Fibroblast of the conjunctiva (primary cell): Measurements from ENCODE around the gene HELQ.
"Not testable (repeated sequence)": the region's sequence is repeated elsewhere in the genome, so short reads cannot be mapped to it uniquely, and the experiment has no call there.

Source experiments
- DNase-seq: peaks from one replicate; pipeline ENCODE4 v3.0.0-alpha.2; 2010; ENCODE audit warnings: low read depth

HELQ gene, protein sequence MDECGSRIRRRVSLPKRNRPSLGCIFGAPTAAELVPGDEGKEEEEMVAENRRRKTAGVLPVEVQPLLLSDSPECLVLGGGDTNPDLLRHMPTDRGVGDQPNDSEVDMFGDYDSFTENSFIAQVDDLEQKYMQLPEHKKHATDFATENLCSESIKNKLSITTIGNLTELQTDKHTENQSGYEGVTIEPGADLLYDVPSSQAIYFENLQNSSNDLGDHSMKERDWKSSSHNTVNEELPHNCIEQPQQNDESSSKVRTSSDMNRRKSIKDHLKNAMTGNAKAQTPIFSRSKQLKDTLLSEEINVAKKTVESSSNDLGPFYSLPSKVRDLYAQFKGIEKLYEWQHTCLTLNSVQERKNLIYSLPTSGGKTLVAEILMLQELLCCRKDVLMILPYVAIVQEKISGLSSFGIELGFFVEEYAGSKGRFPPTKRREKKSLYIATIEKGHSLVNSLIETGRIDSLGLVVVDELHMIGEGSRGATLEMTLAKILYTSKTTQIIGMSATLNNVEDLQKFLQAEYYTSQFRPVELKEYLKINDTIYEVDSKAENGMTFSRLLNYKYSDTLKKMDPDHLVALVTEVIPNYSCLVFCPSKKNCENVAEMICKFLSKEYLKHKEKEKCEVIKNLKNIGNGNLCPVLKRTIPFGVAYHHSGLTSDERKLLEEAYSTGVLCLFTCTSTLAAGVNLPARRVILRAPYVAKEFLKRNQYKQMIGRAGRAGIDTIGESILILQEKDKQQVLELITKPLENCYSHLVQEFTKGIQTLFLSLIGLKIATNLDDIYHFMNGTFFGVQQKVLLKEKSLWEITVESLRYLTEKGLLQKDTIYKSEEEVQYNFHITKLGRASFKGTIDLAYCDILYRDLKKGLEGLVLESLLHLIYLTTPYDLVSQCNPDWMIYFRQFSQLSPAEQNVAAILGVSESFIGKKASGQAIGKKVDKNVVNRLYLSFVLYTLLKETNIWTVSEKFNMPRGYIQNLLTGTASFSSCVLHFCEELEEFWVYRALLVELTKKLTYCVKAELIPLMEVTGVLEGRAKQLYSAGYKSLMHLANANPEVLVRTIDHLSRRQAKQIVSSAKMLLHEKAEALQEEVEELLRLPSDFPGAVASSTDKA

GRCh38 chr4:83455281-83456183, at the start of gene HELQ, which contains the start of gene MRPS18C:
TSS of gene HELQ (minus strand) at chr4:83455823. CDS start at chr4:83455693, 130 bp downstream.
TSS of gene MRPS18C (plus strand) at chr4:83456058. CDS start at chr4:83456078, 20 bp downstream.
- peak; percentile 98 for DNase-seq

GRCh38 chr4:83504996-83505395, 49.4 kb upstream of the HELQ start:
- no peak for DNase-seq

- no peak for DNase-seq
Observed at GRCh38 chr4:83504503-83504902, 48.9 kb upstream of the HELQ start.

DNA sequence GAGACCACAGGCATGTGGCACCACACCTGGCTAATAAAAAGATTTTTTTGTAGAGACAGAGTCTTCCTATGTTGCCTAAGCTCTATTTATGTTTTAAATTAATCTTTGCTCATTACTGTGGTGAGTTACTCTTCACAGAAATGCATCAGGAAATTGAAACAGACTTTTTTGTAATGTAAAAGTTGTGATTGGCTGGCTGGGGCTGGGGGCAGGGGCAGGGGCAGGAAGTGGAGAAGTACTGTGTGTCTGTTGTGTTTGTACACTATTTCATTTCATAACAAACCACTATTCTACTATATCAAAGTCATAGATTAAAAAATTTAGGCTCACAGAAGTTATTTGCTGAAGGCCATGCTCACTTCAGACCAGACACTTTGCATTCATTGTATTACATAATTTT, 48.4 kb upstream of the HELQ start:
- no peak for DNase-seq

GRCh38 chr4:83501671-83502070, 46.0 kb upstream of the HELQ start:
- DNase-seq: not testable (repeated sequence)

GRCh38 chr4:83498187-83498586, 42.6 kb upstream of the HELQ start:
- DNase-seq: no peak

- not testable (repeated sequence) for DNase-seq
Observed at GRCh38 chr4:83496085-83496917, 40.7 kb upstream of the HELQ start.

GRCh38 chr4:83490876-83491450, 35.3 kb upstream of the HELQ start:
- peak; percentile 5 for DNase-seq

- DNase-seq: no peak
Observed at GRCh38 chr4:83489711-83490326, 34.2 kb upstream of the HELQ start.

- DNase-seq: no peak
Observed at GRCh38 chr4:83486457-83487129, 31.0 kb upstream of the HELQ start.

DNA sequence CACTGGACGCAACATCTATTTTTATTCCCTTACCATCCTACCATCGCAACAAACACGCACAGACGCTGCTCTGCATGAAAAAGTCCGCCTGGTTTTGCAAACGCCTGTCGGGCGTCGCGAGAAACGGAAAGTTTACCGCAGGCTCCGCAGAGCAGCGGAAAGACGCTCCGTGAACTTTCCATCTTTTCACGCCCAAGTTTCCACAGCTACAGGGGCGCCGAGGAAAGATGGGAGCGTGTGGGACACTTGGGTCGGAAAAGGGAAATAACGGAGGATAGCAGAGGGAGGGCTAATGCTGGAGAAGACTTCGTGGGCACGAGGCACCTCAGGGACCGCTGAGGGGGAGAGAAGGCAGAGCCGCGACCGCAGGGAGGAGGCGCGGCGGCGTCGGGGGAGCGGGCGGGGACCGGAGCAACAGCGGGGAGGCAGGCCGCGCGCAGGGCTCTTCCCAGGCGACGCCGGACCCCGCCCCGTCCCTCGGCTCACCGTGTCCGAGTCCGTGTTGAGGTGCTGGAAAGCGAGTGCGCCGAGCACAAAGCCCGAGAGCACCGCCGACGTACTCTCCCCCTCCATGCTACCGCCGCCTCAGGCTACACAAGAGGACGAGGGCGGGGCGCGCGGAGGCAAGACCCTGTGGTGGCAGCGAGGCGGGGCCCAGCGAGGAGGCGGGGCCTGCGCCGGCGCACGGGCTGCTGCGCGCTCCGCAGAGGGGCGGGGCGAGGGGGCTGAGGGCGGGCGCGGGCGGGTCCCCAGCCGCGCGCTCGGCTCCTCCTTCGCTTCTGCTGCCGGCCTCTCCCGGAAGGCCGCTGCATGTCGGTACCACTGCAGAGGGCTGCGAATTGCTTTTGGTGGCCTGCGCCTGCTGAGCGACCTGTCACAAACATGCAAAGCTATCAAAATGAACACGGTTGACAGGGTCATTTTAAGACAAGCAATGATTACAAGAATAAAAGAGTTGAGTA, 29.2 kb upstream of the HELQ start, which contains the start of gene ABRAXAS1:
ABRAXAS1 (minus strand) TSS at position 601 of the 962 bp plus-strand sequence; CDS start at position 573, 28 bp downstream.
- peak; percentile 86 for DNase-seq

GRCh38 chr4:83473966-83474365, 18.3 kb upstream of the HELQ start:
- DNase-seq: no peak

- DNase-seq: no peak
Observed at GRCh38 chr4:83473423-83473822, 17.8 kb upstream of the HELQ start.

- no peak for DNase-seq
Observed at GRCh38 chr4:83456184-83456501, 520 bp upstream of the HELQ start.

DNA sequence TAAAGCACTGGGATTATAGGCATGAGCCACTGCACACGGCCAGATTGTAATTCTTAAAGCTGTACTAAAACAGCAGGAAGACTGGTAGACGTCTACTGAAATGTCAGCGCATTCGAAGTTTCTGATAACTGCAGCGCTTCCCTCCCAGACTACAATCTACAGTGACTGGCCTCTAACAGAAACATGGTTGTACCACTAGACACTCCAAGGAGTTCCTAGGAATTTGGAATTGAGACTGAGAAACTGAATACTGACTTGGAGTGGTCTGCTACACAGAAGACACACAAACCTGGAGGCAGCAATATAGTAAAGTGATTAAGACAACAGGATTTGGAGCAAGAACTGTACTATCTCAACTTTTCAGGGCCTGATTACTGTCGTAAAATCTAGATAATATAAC, 937 bp downstream of the HELQ start:
- no peak for DNase-seq

DNA sequence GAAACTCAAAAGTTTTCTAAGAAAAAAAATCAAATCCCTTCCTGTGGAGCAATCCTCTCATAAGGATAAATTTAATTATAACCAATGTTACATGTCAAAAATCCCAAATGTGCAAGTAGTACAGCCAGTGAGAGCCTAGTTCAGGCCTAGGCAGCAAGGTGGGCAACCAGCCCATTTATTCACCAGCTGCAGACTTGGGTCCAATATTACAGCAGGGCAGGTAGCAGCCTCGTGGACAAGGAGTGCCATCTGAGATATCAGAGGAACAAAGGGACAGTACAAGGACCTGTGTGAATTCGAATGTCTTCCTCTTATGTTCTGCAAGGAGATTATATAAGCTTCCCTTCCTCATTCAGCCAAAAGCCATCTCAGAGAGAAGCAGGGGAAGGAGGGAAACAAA, 6.6 kb downstream of the HELQ start:
- no peak for DNase-seq

GRCh38 chr4:83440899-83441298, 14.7 kb downstream of the HELQ start:
- DNase-seq: no peak
